Transverse colon (tissue), 3 donors: ENCODE results near the gene PPM1F.

Source experiments
- CTCF ChIP-seq, 5 experiments: fragments of 200-600 bp in 3 of 5; fragments of 450-650 bp in 2 of 5; sonication (generic) in 3 of 5; IDR thresholded peaks; 1 replicate in 2 of 5; 2 replicates in 3 of 5; pipeline ENCODE4 v1.5.1; 2016 to 2017; ENCODE audit warnings: antibody characterized with exemption in 5 of 5, inconsistent platforms in 3 of 5, mild to moderate bottlenecking in 2 of 5, moderate library complexity in 1 of 5
- POLR2A ChIP-seq: fragments of 450-650 bp; IDR thresholded peaks from one replicate; pipeline ENCODE4 v1.6.1; 2016; ENCODE audit warnings: antibody characterized with exemption, mild to moderate bottlenecking, moderate library complexity

GRCh38 chr22:21898354-21898896 lies 54.2 kb downstream of the PPM1F start:
- no peak for TF ChIP-seq CTCF (IDR thresholded peaks at IDR 0.05)
- no peak for TF ChIP-seq POLR2A
